ENCODE results near the gene LPP. TPM values are rescaled to one million over a fixed set of nuclear protein-coding genes. Genes with fewer than 3 reads are reported as not detected.

The LPP gene
- total and polyA plus RNA-seq, 4 donors = 11.1 to 219 (median 66.5) TPM

DNA sequence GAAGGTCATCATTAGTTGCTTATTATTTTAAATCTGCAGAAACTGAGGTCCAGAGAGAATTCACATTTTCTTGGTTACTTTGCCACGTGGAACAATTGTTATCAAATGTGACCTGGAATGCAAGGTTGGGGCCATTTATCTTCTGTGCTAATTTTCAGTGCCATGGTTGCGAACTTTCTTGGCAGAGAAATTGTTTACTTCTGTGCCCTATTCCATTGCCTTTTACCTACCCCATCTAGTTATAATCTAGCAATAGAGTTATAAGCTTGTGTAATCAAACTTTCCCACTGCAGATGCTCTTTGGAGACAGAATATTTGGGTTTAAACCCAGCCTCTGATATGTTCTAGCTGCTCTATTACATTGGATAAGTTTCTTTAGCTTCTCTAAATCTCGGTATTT, 242.9 kb downstream of the LPP start:
- H3K36me3 ChIP-seq (ENCODE audit: control insufficient read depth in 4 of 4, insufficient read depth in 4 of 4, low read length in 4 of 4) = no peaks in the 10 kb centered on the region
- no peaks in the 10 kb centered on the region for H3K27me3 ChIP-seq (ENCODE audit: control insufficient read depth in 3 of 3, insufficient read depth in 3 of 3, low read length in 2 of 3)
- ATAC-seq (ENCODE audit: insufficient read depth, low FRiP score) (no peak), DNase-seq (no peak)
- H3K9me3 ChIP-seq (ENCODE audit: control insufficient read depth in 4 of 4, insufficient read depth in 3 of 4, low read length in 3 of 4) = no peaks in the 10 kb centered on the region
- no peak overlapping the region for H3K9ac ChIP-seq (ENCODE audit: insufficient read depth in 1 of 2, low read length in 2 of 2)
- H3K4me3 ChIP-seq = no peak overlapping the region
- no peak for TF ChIP-seq CTCF (IDR thresholded peaks at IDR 0.05; ENCODE audit: control extremely low read depth, extremely low read depth)
- H3K27ac ChIP-seq (ENCODE audit: low read depth in 1 of 2, low read length in 1 of 2) = peak overlapping the region in 1 of 2 donors; percentile 90
- peaks cover 0 to 38% (median 1%) of the 10 kb centered on the region in 5 donors for H3K4me1 ChIP-seq (ENCODE audit: control insufficient read depth in 5 of 5, insufficient read depth in 5 of 5, low read length in 5 of 5)
- WGBS, 2 donors = 46 to 72% methylated on average over 3 of the region's 3 CpGs

DNA sequence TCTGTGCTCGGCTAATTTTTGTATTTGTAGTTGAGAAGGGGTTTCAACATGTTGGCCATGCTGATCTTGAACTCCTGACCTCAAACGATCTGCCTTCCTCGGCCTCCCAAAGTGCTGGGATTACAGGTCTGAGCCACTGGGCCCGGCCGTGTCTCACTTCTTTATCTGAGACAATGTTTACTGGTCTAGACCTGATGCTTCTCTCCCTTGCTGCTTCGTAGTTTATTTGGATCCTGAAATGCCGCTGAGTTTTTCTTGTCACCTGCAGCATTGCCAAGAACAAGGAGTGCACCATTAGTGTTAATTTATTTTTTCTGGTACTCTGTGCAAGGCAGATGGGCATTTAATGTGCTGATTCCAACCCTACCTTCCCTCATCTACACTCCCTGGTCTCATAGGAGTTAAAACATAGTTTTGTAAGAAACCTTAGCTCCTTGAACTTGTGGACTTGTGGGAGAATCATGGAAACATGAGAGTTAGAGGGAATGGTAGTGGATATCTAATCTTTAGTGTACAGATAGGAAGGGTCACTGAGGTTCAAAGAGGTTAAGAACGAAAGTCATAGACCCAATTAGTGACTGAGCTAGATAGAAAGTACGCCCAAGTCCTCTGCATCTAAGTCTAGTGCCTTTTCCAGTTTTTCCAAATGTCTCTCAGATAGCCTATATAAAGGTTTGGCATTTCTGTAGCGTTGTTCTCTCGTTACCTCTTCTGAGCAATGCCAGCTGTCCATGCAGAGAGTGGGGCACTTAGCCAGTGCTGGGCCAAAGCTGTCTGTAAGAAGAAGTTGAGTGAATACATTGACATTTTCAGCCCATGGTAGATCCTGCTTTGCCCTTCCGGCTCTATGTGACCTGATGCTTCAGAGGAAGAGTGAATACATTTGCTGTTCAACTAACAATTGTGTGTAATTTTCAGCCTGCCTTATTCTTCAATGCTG, 244.1 kb downstream of the LPP start:
- Histone ChIP-seq H3K27me3 (ENCODE audit: control insufficient read depth in 3 of 3, insufficient read depth in 3 of 3, low read length in 2 of 3) (no peaks in the 10 kb centered on the region), H3K9me3 (ENCODE audit: control insufficient read depth in 4 of 4, insufficient read depth in 3 of 4, low read length in 3 of 4) (no peaks in the 10 kb centered on the region), H3K36me3 (ENCODE audit: control insufficient read depth in 4 of 4, insufficient read depth in 4 of 4, low read length in 4 of 4) (no peaks in the 10 kb centered on the region), H3K4me1 (ENCODE audit: control insufficient read depth in 5 of 5, insufficient read depth in 5 of 5, low read length in 5 of 5) (peaks cover 0 to 38% (median 1%) of the 10 kb centered on the region in 5 donors), H3K4me3 (no peak overlapping the region), H3K27ac (ENCODE audit: low read depth in 1 of 2, low read length in 1 of 2) (peak overlapping the region; percentile 52 to 90), H3K9ac (ENCODE audit: insufficient read depth in 1 of 2, low read length in 2 of 2) (no peak overlapping the region)
- WGBS, 2 donors = 84 to 94% methylated on average over 12 of the region's 12 CpGs
- no peak for DNase-seq
- ATAC-seq (ENCODE audit: insufficient read depth, low FRiP score) = no peak
- no peak for TF ChIP-seq CTCF (IDR thresholded peaks at IDR 0.05; ENCODE audit: control extremely low read depth, extremely low read depth)

DNA sequence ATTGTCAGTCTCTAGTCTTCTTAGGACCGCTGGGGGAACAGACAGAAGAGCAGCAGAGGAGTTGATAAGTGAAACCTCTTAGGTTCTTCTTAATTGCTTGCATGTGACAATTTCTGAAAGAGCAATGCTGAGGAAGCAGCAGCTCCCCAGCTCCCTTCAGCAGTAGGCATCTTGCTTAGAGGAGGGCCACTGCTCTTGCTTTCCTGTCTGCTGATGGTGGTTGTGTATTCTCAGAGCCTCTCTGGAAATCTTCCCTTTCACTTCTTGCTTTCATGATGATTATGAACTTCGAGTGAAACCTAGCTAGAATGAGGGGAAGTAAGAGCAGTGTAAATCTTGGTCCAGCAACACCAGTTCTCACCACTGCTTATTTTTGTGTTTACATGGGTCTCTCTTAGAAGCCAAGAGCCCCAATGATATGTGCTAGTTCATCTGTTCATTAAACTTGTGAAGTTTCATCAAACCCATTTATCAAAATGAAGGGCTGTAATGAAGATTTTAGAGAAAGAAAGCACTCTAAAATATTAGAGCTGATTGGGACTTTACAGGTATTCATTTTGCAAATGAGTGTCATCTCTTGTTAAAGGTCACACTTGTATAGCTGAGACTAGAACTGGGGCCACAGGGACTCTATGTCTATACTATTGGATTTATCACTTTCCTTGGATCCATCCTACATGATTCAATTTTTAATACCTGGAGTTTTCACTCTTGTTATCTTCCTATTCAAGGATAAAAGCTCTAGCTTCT, 246.7 kb downstream of the LPP start:
- TF ChIP-seq CTCF (IDR thresholded peaks at IDR 0.05; ENCODE audit: control extremely low read depth, extremely low read depth) = no peak
- Histone ChIP-seq H3K27me3 (ENCODE audit: control insufficient read depth in 3 of 3, insufficient read depth in 3 of 3, low read length in 2 of 3) (no peaks in the 10 kb centered on the region), H3K36me3 (ENCODE audit: control insufficient read depth in 4 of 4, insufficient read depth in 4 of 4, low read length in 4 of 4) (no peaks in the 10 kb centered on the region), H3K4me1 (ENCODE audit: control insufficient read depth in 5 of 5, insufficient read depth in 5 of 5, low read length in 5 of 5) (peaks cover 0 to 36% (median 1%) of the 10 kb centered on the region in 5 donors), H3K9ac (ENCODE audit: insufficient read depth in 1 of 2, low read length in 2 of 2) (no peak overlapping the region), H3K27ac (ENCODE audit: low read depth in 1 of 2, low read length in 1 of 2) (no peak overlapping the region), H3K4me3 (no peak overlapping the region), H3K9me3 (ENCODE audit: control insufficient read depth in 4 of 4, insufficient read depth in 3 of 4, low read length in 3 of 4) (no peaks in the 10 kb centered on the region)
- DNase-seq (no peak), ATAC-seq (ENCODE audit: insufficient read depth, low FRiP score) (no peak)
- WGBS, 2 donors = 36 to 53% methylated on average over 2 of the region's 2 CpGs
